Sciatic nerve (tissue), 2 donors: ENCODE measurements around the gene ZNF664. TPM values are rescaled to one million over a fixed set of nuclear protein-coding genes. Genes with fewer than 3 reads are reported as not detected.

Experiments used
- ATAC-seq: fragments of 200-7000 bp; cut with Tn5 transposase; one replicate; pipeline ENCODE4 v1.9.1; 2020; ENCODE audit warnings: mild to moderate bottlenecking, moderate library complexity
- DNase-seq: peaks from one replicate; pipeline ENCODE4 v3.0.0-alpha.2; 2020; ENCODE audit warnings: low spot score
- intact Hi-C: fragments of 100-400 bp; cut with DNase I; formaldehyde crosslinking; loops from one replicate; pipeline ENCODE4 v1.14.2; 2022
- total RNA-seq: library from RNA; stranded (reverse); fragmentation: NEBNext Ultra II Directional; extraction: Animal tissue kit (Norgen Biotek cat#: 25700); gene quantifications from one replicate; pipeline ENCODE4 v1.2.1, GENCODE V29; 2021
- donor health status: DM: no; HTN: no; CAD: no.
- donor health status: DM: no; HTN: no; CAD: no.

Gene ZNF664
- total RNA-seq, 1 donor from 2014 or later: 74.6 TPM

DNA sequence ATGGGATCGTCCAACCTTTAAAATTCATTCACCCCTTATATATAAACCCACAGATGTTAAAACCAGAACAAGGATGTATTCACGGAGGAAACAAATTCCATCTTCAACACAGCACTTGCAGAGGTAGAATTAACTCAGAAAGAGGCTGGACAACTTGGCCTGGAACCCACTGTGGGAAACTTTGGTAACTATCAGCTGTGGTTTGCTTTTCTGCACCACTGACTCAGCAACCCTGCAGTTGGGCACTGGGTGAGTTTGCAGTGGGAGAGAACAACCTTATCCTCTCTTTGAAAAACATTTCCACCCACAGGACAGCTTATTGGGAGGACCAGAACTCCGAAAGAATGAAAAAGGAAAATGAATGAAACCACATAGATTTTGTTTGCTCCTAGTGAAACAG is 66.3 kb downstream of the ZNF664 start:
- DNase-seq (no peak), ATAC-seq (peak; percentile 46)
- intact Hi-C loops: loop anchor here (5.0 kb wide), 1 partner anchor 733 kb away; no protein-coding TSS in a partner anchor

GRCh38 chr12:124040291-124040690 is 67.3 kb downstream of the ZNF664 start:
- ATAC-seq: peak; percentile 47
- intact Hi-C loops: no loop called here
- no peak for DNase-seq

GRCh38 chr12:124040737-124041136 is 67.7 kb downstream of the ZNF664 start:
- intact Hi-C loops: no loop called here
- no peak for DNase-seq
- ATAC-seq: no peak

GRCh38 chr12:124041907-124042306 is 68.9 kb downstream of the ZNF664 start:
- DNase-seq (no peak), ATAC-seq (no peak)
- intact Hi-C loops: no loop called here

GRCh38 chr12:124044021-124044420 is 71.0 kb downstream of the ZNF664 start:
- ATAC-seq (no peak), DNase-seq (no peak)
- intact Hi-C loops: no loop called here

- intact Hi-C loops: no loop called here
- ATAC-seq: no peak
- no peak for DNase-seq
Measured at GRCh38 chr12:124044809-124045321, 71.8 kb downstream of the ZNF664 start.

- no peak for DNase-seq
- intact Hi-C loops: no loop called here
- ATAC-seq: peak; percentile 65
Measured at GRCh38 chr12:124045671-124046455, 72.8 kb downstream of the ZNF664 start.

- no peak for ATAC-seq
- no peak for DNase-seq
- intact Hi-C loops: no loop called here
Measured at GRCh38 chr12:124046456-124046740, 73.4 kb downstream of the ZNF664 start.

- ATAC-seq (no peak), DNase-seq (no peak)
- intact Hi-C loops: no loop called here
Measured at GRCh38 chr12:124047045-124047566, 74.1 kb downstream of the ZNF664 start.

GRCh38 chr12:124049451-124050094 is 76.6 kb downstream of the ZNF664 start:
- no peak for DNase-seq
- intact Hi-C loops: loop anchor here (5.0 kb wide), 2 partner anchors 273 to 718 kb away; no protein-coding TSS in a partner anchor
- no peak for ATAC-seq

GRCh38 chr12:124053851-124054250 is 80.8 kb downstream of the ZNF664 start:
- intact Hi-C loops: loop anchor here (5.0 kb wide), 2 partner anchors 268 to 713 kb away; no protein-coding TSS in a partner anchor
- DNase-seq (peak; percentile 79), ATAC-seq (peak; percentile 96)

GRCh38 chr12:124055066-124055465 is 82.1 kb downstream of the ZNF664 start:
- ATAC-seq (no peak), DNase-seq (no peak)
- intact Hi-C loops: no loop called here

- no peak for ATAC-seq
- intact Hi-C loops: no loop called here
Measured at GRCh38 chr12:124057691-124058090, 84.7 kb downstream of the ZNF664 start.

GRCh38 chr12:124059752-124060151 is 86.7 kb downstream of the ZNF664 start:
- ATAC-seq: no peak
- no peak for DNase-seq
- intact Hi-C loops: loop anchor here (10.0 kb wide), 1 partner anchor 105 kb away; no protein-coding TSS in a partner anchor

More at GRCh38 chr12:124057691-124058090, 84.7 kb downstream of the ZNF664 start:
- no peak for DNase-seq

Other genes starting within 250 kb of the ZNF664 start
- gene DNAH10, start 210.9 kb upstream of the ZNF664 start, total RNA-seq: 0.76 TPM
- 49.2 TPM for gene CCDC92, start 384 bp upstream of the ZNF664 start, total RNA-seq